ENCODE data around the gene CLN6.
"Not testable (repeated sequence)": the region's sequence is repeated elsewhere in the genome, so short reads cannot be mapped to it uniquely, and the experiment has no call there.

The CLN6 gene

GRCh38 chr15:68184616-68185480, 44.7 kb downstream of the CLN6 start:
- no peak overlapping the region for H3K9ac ChIP-seq (ENCODE audit: low read length)
- H3K27me3 ChIP-seq (ENCODE audit: control insufficient read depth, insufficient read depth, low read length), result no peaks in the 10 kb centered on the region
- peaks cover 12% of the 10 kb centered on the region for H3K36me3 ChIP-seq (ENCODE audit: control insufficient read depth, insufficient read depth, low read length)
- no peak overlapping the region for H3K4me3 ChIP-seq (ENCODE audit: low read length)
- peaks cover 16% of the 10 kb centered on the region for H3K4me1 ChIP-seq (ENCODE audit: control insufficient read depth, insufficient read depth, low read length)
- no peak overlapping the region for H3K27ac ChIP-seq (ENCODE audit: low read depth, low read length)

DNA sequence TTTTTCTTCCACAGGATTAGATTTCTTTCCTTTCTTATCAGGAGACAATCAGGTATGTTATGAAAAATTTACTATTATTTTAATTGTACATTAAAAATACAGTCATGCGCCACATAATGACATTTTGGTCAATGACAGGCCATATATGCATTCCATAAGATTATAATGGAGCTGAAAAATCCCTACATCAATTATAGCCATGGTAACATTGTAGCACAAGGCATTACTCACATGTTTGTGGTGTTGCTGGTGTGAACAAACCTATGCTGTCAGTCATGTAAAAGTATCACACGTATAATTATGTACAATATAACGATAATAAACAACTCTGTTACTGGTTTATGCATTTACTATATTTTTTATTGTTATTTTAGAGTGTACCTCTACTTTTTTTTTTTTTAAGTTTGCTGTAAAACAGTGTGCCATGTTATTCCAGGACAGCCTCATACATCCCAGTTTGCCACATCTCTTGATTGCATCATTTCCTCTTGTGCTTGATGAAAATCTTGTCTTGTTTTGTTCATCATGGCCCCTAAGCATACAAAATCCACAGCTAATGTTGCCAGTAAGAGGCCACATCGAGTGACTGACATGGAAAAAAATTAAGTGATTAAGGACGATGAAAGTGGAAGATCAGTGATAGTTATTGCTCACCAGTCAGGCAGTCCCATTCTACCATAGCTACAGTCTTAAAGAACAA, 45.8 kb downstream of the CLN6 start:
- H3K9ac ChIP-seq (ENCODE audit: low read length), result no peak overlapping the region
- H3K27ac ChIP-seq (ENCODE audit: low read depth, low read length), result no peak overlapping the region
- H3K4me3 ChIP-seq (ENCODE audit: low read length), result no peak overlapping the region
- H3K4me1 ChIP-seq (ENCODE audit: control insufficient read depth, insufficient read depth, low read length), result peaks cover 15% of the 10 kb centered on the region
- H3K36me3 ChIP-seq (ENCODE audit: control insufficient read depth, insufficient read depth, low read length), result peaks cover 15% of the 10 kb centered on the region
- no peaks in the 10 kb centered on the region for H3K27me3 ChIP-seq (ENCODE audit: control insufficient read depth, insufficient read depth, low read length)

DNA sequence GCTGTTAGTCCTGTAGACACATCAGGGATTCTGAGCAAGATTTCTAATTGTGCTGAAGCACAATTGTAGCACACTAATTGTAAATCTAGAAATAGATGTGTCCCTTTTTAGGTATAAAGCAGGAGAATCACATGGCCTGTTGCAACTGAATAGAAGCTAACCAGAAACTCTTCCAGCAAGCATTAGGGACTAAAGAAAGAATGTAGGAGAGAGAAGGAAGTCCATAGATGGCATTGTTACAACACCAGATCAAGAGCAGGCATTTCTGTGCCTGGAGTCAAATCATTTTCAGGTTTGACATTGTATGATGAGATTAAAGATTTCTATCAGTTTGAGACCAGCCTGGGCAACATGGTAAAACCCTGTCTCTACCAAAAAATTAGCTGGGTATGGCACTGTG, 51.8 kb downstream of the CLN6 start:
- H3K27me3 ChIP-seq (ENCODE audit: control insufficient read depth, insufficient read depth, low read length), result no peaks in the 10 kb centered on the region
- H3K27ac ChIP-seq (ENCODE audit: low read depth, low read length), result peak overlapping the region; percentile 75
- no peak overlapping the region for H3K9ac ChIP-seq (ENCODE audit: low read length)
- peaks cover 4% of the 10 kb centered on the region for H3K4me1 ChIP-seq (ENCODE audit: control insufficient read depth, insufficient read depth, low read length)
- H3K36me3 ChIP-seq (ENCODE audit: control insufficient read depth, insufficient read depth, low read length), result peaks cover 13% of the 10 kb centered on the region
- no peak overlapping the region for H3K4me3 ChIP-seq (ENCODE audit: low read length)

DNA sequence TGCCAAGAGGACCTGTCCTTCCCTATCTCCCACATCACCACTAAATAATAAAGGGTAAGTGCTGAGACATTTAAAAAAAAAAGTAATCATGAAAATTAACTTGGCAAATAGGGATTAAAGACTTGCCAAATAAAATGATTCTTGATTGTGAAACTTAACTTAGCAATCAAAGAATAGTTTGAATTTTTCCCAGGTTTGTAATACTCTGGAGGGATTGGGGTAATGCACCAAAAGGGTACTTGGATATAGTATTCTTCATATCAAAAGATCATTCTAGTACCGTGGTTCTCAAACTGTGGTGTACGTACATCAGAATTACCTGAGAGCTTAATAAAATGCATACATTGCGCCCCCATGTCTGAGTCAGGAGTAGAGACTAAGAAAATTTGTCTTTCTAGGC, 52.9 kb downstream of the CLN6 start:
- H3K36me3 ChIP-seq (ENCODE audit: control insufficient read depth, insufficient read depth, low read length), result peaks cover 10% of the 10 kb centered on the region

GRCh38 chr15:68175526-68175925, 54.0 kb downstream of the CLN6 start:
- Histone ChIP-seq H3K27me3 (ENCODE audit: control insufficient read depth, insufficient read depth, low read length) (no peaks in the 10 kb centered on the region), H3K4me1 (ENCODE audit: control insufficient read depth, insufficient read depth, low read length) (peaks cover 4% of the 10 kb centered on the region), H3K9ac (ENCODE audit: low read length) (no peak overlapping the region), H3K4me3 (ENCODE audit: low read length) (no peak overlapping the region), H3K36me3 (ENCODE audit: control insufficient read depth, insufficient read depth, low read length) (peaks cover 10% of the 10 kb centered on the region), H3K27ac (ENCODE audit: low read depth, low read length) (no peak overlapping the region)

More for the DNA sequence above, 52.9 kb downstream of the CLN6 start:
- Histone ChIP-seq H3K27me3 (ENCODE audit: control insufficient read depth, insufficient read depth, low read length) (no peaks in the 10 kb centered on the region), H3K27ac (ENCODE audit: low read depth, low read length) (no peak overlapping the region), H3K4me1 (ENCODE audit: control insufficient read depth, insufficient read depth, low read length) (peaks cover 4% of the 10 kb centered on the region), H3K4me3 (ENCODE audit: low read length) (no peak overlapping the region), H3K9ac (ENCODE audit: low read length) (no peak overlapping the region)

GRCh38 chr15:68173119-68173518, 56.4 kb downstream of the CLN6 start:
- Histone ChIP-seq H3K27ac (ENCODE audit: low read depth, low read length) (no peak overlapping the region), H3K9ac (ENCODE audit: low read length) (no peak overlapping the region), H3K27me3 (ENCODE audit: control insufficient read depth, insufficient read depth, low read length) (no peaks in the 10 kb centered on the region), H3K36me3 (ENCODE audit: control insufficient read depth, insufficient read depth, low read length) (peaks cover 6% of the 10 kb centered on the region), H3K4me3 (ENCODE audit: low read length) (no peak overlapping the region), H3K4me1 (ENCODE audit: control insufficient read depth, insufficient read depth, low read length) (peaks cover 4% of the 10 kb centered on the region)

DNA sequence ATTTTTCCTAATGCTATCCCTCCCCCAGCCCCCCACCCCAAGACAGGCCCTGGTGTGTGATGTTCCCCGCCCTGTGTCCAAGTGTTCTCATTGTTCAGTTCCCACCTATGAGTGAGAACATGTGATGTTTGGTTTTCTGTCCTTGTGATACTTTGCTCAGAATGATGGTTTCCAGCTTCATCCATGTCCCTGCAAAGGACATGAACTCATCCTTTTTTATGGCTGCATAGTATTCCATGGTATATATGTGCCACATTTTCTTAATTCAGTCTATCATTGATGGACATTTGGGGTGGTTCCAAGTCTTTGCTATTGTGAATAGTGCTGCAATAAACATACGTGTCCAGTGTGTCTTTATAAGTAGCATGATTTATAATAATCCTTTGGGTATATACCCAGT, 57.5 kb downstream of the CLN6 start:
- not testable (repeated sequence) for H3K27ac ChIP-seq (ENCODE audit: low read depth, low read length); H3K4me1 ChIP-seq (ENCODE audit: control insufficient read depth, insufficient read depth, low read length); H3K4me3 ChIP-seq (ENCODE audit: low read length); H3K9ac ChIP-seq (ENCODE audit: low read length); H3K36me3 ChIP-seq (ENCODE audit: control insufficient read depth, insufficient read depth, low read length); H3K27me3 ChIP-seq (ENCODE audit: control insufficient read depth, insufficient read depth, low read length)

DNA sequence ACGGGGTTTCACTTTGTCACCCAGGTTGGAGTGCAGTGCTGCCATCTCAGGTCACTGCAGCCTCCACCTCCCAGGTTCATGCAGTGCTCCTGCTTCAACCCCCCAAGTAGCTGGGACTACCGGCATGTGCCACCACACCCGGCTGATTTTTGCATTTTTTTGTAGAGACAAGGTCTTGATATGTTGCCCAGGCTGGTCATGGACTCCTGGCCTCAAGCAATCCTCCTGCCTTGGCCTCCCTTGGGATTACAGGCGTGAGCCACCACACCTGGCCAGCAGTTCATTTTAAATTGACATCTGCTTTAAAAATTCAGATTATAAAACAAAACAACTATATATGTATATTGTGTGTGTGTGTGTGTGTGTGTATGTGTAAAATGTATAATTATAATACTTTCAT, 62.7 kb downstream of the CLN6 start:
- Histone ChIP-seq H3K36me3 (ENCODE audit: control insufficient read depth, insufficient read depth, low read length) (peaks cover 2% of the 10 kb centered on the region), H3K4me1 (ENCODE audit: control insufficient read depth, insufficient read depth, low read length) (no peaks in the 10 kb centered on the region), H3K27me3 (ENCODE audit: control insufficient read depth, insufficient read depth, low read length) (no peaks in the 10 kb centered on the region), H3K27ac (ENCODE audit: low read depth, low read length) (no peak overlapping the region), H3K4me3 (ENCODE audit: low read length) (no peak overlapping the region), H3K9ac (ENCODE audit: low read length) (no peak overlapping the region)

- peaks cover 6% of the 10 kb centered on the region for H3K36me3 ChIP-seq (ENCODE audit: control insufficient read depth, insufficient read depth, low read length)
Measured at GRCh38 chr15:68163191-68163590, 66.3 kb downstream of the CLN6 start.

GRCh38 chr15:68158046-68158628, 71.4 kb downstream of the CLN6 start:
- peaks cover 6% of the 10 kb centered on the region for H3K36me3 ChIP-seq (ENCODE audit: control insufficient read depth, insufficient read depth, low read length)

More at GRCh38 chr15:68163191-68163590, 66.3 kb downstream of the CLN6 start:
- no peak overlapping the region for H3K27ac ChIP-seq (ENCODE audit: low read depth, low read length)
- no peak overlapping the region for H3K9ac ChIP-seq (ENCODE audit: low read length)
- no peak overlapping the region for H3K4me3 ChIP-seq (ENCODE audit: low read length)
- peaks cover 2% of the 10 kb centered on the region for H3K4me1 ChIP-seq (ENCODE audit: control insufficient read depth, insufficient read depth, low read length)
- no peaks in the 10 kb centered on the region for H3K27me3 ChIP-seq (ENCODE audit: control insufficient read depth, insufficient read depth, low read length)

DNA sequence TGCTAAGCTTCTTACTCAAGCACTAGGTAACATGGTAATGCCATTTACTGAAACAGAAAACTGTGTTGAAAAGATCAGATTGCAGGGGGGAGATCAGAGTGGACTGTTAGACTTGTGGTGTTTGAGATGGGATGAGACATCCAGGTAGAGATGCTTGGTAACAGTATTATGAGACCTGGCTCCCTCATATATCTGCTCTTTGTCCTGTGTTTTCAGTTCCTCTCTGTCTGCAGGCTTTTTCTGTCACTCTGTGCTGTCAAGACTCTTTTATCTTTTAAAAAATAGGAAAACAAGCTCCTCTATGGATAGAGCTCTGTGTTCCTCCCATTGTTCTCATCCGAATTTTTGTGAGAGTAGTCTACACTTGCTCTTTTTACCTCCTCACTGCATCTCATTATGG, 72.5 kb downstream of the CLN6 start:
- H3K9ac ChIP-seq (ENCODE audit: low read length), result no peak overlapping the region
- H3K4me3 ChIP-seq (ENCODE audit: low read length), result no peak overlapping the region
- H3K4me1 ChIP-seq (ENCODE audit: control insufficient read depth, insufficient read depth, low read length), result peaks cover 9% of the 10 kb centered on the region
- H3K36me3 ChIP-seq (ENCODE audit: control insufficient read depth, insufficient read depth, low read length), result peaks cover 4% of the 10 kb centered on the region
- no peaks in the 10 kb centered on the region for H3K27me3 ChIP-seq (ENCODE audit: control insufficient read depth, insufficient read depth, low read length)
- no peak overlapping the region for H3K27ac ChIP-seq (ENCODE audit: low read depth, low read length)

More at GRCh38 chr15:68158046-68158628, 71.4 kb downstream of the CLN6 start:
- H3K27me3 ChIP-seq (ENCODE audit: control insufficient read depth, insufficient read depth, low read length), result no peaks in the 10 kb centered on the region
- H3K9ac ChIP-seq (ENCODE audit: low read length), result no peak overlapping the region
- peaks cover 9% of the 10 kb centered on the region for H3K4me1 ChIP-seq (ENCODE audit: control insufficient read depth, insufficient read depth, low read length)
- no peak overlapping the region for H3K4me3 ChIP-seq (ENCODE audit: low read length)
- H3K27ac ChIP-seq (ENCODE audit: low read depth, low read length), result peak overlapping the region; percentile 15

All from rectal smooth muscle tissue (tissue), 1 donor.